KBM-7 (cell line): Measurements from ENCODE around the gene FCHSD2.

Experiments used
- DNase-seq: peaks from one replicate; pipeline ENCODE4 v3.0.0-alpha.2; 2015
- in situ Hi-C: fragments of 300-500 bp; cut with MboI; formaldehyde crosslinking; loops from 2 replicates; pipeline ENCODE4 v1.14.3; 2020; ENCODE audit warnings: low sequenced_read_pairs, low pct_unique_long_range_greater_than_20kb, mixed read lengths

Gene FCHSD2

GRCh38 chr11:73142128-73142377, at the start of gene FCHSD2:
FCHSD2 (minus strand) TSS chr11:73142318; CDS start chr11:73141877, 441 bp downstream.
- in situ Hi-C loops, result no loop called here
- DNase-seq, result no peak

DNA sequence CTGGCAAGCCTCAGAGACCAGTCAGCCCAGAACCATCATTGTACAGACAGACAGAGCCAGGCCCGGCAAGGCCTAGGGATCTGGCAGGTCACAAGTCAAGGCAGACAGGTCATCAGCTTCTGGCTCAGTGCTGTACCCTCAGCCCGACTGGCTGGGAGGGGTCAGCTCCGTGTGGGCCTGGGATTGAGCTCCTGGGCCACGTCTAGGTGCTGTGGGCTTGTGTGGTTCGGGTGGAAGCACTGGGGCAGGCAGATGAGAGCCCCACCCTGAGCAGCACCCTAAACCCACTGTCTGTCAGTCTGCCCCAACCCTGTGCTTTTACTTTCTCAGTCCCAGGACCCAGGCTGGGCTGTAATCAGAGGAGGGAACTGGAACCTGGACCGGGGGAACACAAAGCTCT, 49.0 kb upstream of the FCHSD2 start:
- in situ Hi-C loops, result no loop called here
- no peak for DNase-seq

DNA sequence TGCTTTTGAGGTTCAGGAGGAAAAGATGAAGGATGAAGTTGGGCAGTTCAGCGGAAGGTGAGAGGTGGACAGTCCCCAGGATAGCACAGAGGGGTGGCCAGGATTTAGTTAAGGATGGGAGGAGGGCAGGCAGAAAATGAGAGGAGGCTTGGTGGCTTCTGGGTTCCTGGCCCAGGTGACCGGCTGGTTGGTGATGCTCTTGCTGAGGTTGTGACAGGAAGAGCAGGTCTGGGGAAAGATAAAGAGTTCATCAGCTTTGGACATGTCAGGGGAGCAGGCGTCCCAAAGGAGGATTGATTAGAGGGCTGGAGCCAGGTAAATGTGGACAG, 48.4 kb upstream of the FCHSD2 start:
- in situ Hi-C loops, result no loop called here
- no peak for DNase-seq

DNA sequence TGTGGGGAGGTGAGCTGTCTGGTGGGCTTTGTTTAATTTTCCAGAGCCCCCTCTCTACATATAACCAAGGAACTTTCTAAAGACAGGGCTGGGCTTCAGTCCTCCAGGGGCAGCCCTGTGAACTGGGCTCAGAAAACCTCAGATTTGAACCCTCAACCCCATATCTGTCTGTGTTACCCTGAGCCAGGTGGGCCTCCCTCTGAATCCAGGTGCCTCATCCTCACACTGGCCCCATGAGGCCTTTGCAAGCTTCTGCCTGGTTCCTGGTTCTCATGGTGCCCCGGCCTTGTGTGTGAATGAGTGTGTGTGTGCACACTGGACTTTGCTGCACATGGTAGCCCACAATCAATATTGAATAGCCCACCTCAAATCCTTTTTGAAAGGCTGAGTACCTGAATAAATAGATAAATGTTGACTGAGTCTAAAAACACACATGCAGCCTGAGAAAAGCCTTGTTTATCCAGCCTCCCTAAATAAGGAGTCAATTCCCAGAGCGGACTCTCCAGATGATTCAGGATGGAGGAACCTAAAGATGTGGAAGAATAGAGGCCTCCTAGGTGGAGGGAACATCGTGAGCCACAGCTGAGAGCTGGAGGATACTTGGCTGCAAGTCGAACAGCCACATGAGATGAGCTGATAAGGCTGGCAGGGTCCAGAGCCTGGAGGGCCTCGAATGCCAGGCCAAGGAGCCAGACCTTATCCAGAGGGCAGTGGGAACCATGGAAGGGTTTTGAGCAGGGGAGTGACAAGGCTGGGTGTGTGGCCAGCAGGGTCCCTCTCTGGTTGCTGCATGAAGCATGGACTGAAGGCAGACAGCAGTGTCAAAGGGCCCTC, 47.8 kb upstream of the FCHSD2 start:
- DNase-seq, result no peak
- in situ Hi-C loops, result no loop called here

- peak; percentile 92 for DNase-seq
- in situ Hi-C loops, result no loop called here
Measured at GRCh38 chr11:73189315-73189714, 47.2 kb upstream of the FCHSD2 start.

- in situ Hi-C loops, result no loop called here
- no peak for DNase-seq
Measured at GRCh38 chr11:73188301-73188700, 46.2 kb upstream of the FCHSD2 start.

DNA sequence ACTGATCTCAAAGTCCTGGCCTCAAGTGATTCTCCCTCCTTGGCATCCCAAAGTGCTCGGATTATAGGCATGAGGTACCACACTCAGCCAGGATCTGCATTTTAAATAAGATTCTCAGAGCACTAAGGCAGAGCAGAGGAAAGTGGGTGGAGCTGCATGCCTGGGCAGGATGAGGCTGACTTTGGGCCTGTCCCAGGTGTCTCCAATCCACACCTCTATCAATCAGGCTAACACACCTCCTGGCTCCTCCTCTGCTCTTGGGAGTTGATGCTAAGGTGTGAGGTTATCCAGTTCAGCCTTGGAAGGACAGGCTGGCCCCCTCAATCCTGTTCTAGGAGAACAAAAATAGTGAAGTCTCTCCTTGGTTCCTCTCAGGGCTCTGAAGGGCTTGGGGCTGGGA, 45.7 kb upstream of the FCHSD2 start:
- DNase-seq, result no peak
- in situ Hi-C loops, result no loop called here

DNA sequence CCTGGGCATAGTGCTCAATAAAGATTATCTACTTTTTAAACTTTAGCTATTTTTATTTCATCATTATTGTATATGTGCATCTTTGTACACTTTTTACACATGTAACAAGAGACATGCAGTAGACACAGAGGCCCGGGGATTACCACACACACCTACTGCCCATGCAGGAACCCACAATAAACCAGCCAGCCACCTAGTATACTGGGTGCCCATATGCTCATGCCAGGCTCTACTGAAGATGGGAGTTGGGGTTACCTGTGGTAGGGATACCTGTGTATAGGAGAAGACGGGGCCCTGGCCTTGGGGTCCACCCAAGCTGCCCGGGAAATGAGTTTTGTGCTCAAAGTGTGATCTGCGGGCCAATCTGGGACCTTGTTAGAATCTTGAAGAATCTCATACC, 44.8 kb upstream of the FCHSD2 start:
- in situ Hi-C loops, result no loop called here
- DNase-seq, result no peak

- DNase-seq, result peak; percentile 39
- in situ Hi-C loops, result no loop called here
Measured at GRCh38 chr11:73186294-73186850, 44.3 kb upstream of the FCHSD2 start.

- DNase-seq, result no peak
- in situ Hi-C loops, result no loop called here
Measured at GRCh38 chr11:73185680-73186293, 43.7 kb upstream of the FCHSD2 start.

DNA sequence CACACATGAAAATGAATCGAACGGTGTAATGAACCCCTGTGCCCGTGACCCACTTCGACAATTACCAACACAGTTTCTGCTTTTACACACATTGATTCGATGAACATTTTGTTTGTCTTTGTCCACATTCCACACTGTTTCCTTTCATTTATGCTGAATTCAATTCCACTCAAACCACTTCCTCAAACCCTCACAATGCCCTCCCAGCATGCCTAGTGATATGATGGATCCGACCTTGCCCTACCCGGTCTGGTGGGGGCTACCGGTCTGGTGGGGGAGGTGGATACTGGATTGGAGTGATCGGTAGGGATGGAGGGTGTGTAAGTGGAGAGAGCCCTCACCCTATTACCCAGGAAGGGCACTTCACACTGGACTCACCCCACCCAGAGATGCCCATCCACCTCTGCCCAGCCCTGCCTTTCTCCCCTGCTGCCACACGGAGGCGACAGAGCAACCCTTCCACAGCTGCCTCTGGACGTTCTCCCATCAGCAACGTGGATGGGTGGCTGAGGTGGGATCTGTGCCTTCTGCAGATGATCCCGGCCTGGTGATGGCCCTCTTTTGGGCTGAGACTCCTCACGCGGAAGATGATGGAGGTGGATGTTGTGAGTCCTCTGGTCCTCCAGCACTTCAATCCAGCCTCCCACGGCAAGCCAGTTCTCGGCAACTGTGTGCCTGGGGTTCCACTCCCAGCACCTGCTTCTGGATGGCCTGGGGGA, 43.0 kb upstream of the FCHSD2 start:
- in situ Hi-C loops, result no loop called here
- DNase-seq, result peak; percentile 90

- DNase-seq, result no peak
- in situ Hi-C loops, result no loop called here
Measured at GRCh38 chr11:73182824-73183321, 40.8 kb upstream of the FCHSD2 start.

DNA sequence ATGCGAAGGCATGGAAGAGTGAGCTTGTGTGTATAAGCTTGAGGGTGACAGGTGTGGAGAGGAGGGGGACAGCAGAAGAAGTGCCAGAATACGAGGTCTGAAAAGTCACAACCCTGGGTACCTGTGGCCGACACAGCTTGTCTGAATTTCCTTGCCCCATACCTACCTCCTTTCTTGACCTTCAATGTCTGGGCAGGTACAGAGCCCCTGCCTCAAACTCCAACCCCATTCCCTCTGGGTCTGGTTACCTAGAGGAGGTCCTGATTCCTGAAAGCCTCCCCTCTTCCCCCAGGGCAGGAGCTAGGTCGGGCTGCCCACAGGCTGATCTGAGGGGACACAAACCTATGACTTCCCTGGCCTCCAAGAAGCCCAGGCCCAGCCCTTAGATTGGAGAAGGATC, 36.6 kb upstream of the FCHSD2 start:
- in situ Hi-C loops, result no loop called here
- DNase-seq, result no peak

DNA sequence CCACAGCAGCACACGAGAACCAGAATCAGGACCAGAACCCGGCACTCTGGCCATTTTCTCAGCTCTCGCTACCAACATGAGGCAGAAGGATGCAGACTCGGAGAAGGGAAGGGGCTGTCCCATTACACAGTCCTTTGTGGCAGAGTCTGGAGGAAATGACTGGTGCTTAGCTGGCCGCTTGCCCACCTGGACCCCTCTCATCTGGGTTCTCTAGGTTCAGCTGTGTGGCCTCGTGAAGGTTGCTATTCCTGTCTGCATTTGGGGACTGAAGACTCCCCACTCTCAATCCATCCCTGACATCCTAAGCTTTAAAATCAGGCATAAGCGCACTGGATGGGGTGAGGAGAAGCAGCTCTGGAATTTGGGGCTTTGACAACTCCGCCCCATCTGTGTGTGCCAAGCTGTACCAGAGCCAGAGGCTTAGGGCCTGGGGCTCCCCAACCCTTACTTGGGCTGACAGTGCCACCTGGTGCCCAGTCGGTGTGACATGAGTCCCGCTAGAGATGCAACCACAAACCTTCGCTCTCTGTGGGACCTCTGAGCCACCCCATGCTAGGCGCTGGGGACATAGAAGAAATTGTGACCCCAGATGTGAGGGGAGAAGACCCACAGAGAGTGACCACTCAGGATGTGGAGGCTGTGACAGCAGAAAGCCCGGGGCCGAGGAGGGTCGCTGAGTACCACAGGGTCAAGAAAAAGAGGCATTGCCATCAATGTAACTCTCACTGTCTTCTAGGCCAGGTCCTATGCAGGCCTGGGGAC, 35.8 kb upstream of the FCHSD2 start:
- in situ Hi-C loops, result no loop called here
- peak; percentile 80 for DNase-seq

DNA sequence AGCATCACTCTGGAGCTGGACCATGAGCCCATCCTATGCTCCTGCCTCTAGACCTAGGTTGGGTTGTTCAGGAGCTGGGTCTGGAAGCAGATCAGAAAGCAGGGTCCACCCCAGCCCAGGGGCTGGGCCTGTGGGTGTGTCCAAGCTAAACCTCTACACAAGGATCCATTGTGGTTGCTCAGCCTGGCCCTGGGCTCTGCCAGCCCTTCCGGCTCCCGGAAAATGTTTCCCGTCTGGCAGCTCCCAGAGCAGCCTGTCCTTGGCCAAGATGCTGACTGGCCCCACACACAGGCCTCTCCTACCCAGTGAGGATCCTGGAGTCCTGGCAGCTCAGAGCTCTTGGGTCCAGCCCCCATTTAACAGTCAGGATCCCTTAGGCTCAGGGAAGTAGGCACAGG, 35.3 kb upstream of the FCHSD2 start:
- no peak for DNase-seq
- in situ Hi-C loops, result no loop called here

DNA sequence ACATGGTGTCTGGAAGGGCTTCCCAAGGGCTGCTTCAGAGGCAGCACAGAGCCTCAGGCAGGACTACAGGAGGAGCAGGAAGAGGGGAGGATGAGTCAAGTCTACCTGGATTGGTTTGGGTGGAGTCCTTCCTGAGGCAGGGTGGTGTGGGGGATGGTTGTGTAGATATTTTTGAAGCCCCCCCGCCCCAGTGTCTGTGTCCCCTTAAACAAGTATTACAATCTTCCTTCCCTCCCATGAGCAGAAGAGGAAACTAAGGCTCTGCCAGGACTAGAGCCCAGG, 34.7 kb upstream of the FCHSD2 start:
- DNase-seq, result no peak

GRCh38 chr11:73176145-73176873, 34.2 kb upstream of the FCHSD2 start:
- DNase-seq, result no peak
- in situ Hi-C loops, result no loop called here

More for the DNA sequence above, 34.7 kb upstream of the FCHSD2 start:
- in situ Hi-C loops, result no loop called here

- DNase-seq, result no peak
- in situ Hi-C loops, result no loop called here
Measured at GRCh38 chr11:73175551-73176144, 33.5 kb upstream of the FCHSD2 start.

- in situ Hi-C loops, result loop anchor here (25.0 kb wide), 1 partner anchor 337 kb away; no protein-coding TSS in a partner anchor
- no peak for DNase-seq
Measured at GRCh38 chr11:73174495-73174791, 32.3 kb upstream of the FCHSD2 start.
